Lower leg skin (tissue), 3 donors: ENCODE measurements around the gene LMNA.

Experiments
- POLR2A ChIP-seq, 2 donors: fragments of 450-650 bp; IDR thresholded peaks; one replicate each; pipeline ENCODE4 v1.6.1; 2016 to 2017; ENCODE audit warnings: antibody characterized with exemption in 2 of 2, mild to moderate bottlenecking in 1 of 2, moderate library complexity in 1 of 2
- TF ChIP-seq, protein P1 (sequence below), 3 donors: fragments of 450-650 bp; IDR thresholded peaks; one replicate each; pipeline ENCODE4 v1.5.1; 2016; ENCODE audit warnings: antibody characterized with exemption in 3 of 3, mild to moderate bottlenecking in 3 of 3, moderate library complexity in 2 of 3

DNA sequence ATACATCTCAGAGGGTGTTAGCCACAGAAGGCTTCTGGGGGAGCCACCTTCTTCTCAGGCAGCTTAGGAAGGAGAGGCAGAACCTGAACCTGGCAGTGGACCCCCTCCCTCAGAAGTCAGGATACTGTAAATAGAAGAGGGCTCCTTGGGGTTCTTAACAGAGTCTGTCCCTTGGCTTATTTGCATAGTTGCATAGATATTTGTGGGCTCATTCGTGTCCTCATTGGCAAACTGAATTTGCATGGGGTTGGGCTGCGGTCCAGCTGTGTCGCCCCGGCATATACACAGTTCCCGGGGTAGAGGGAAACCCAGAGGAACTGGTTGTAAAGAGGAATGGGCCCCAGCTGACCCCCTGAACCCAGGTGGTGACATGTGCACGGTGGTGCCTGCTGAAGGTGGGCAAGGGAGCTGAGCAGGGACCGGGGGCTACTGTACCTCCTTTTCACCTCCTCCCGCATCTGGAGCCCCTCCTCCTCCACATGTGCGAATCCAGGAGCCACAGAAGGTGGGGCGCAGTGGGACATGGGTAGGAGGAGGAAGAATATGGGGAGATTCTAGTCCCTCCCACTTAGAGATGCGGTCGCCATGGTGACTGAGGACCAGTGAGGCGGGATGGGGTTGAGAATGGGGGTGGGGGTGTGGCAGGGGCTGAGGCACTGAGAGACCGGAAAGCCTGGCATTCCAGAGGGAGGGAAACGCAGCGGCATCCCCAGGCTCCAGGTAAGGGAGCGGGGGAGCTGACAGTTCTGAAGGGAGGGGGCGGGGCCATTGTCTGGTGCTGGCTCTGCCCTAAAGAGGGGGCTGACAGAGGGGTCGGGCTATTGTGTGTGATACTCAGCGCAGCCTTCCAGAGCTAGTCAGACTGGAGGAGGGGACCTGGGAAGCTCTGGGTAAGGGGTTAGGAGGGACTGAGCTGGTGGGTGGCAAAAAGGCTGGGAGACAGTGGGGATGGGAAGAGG, 35.1 kb downstream of the LMNA start:
- TF ChIP-seq, protein P1, sequence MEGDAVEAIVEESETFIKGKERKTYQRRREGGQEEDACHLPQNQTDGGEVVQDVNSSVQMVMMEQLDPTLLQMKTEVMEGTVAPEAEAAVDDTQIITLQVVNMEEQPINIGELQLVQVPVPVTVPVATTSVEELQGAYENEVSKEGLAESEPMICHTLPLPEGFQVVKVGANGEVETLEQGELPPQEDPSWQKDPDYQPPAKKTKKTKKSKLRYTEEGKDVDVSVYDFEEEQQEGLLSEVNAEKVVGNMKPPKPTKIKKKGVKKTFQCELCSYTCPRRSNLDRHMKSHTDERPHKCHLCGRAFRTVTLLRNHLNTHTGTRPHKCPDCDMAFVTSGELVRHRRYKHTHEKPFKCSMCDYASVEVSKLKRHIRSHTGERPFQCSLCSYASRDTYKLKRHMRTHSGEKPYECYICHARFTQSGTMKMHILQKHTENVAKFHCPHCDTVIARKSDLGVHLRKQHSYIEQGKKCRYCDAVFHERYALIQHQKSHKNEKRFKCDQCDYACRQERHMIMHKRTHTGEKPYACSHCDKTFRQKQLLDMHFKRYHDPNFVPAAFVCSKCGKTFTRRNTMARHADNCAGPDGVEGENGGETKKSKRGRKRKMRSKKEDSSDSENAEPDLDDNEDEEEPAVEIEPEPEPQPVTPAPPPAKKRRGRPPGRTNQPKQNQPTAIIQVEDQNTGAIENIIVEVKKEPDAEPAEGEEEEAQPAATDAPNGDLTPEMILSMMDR (IDR thresholded peaks at IDR 0.05): no peak
- TF ChIP-seq POLR2A (IDR thresholded peaks at IDR 0.05): no peak
